Central memory CD8-positive, alpha-beta T cell (primary cell): Measurements from ENCODE around the gene YBX1.
A peak's percentile ranks its signal among the peaks of the same experiment; 100 is the strongest.
"Not testable (repeated sequence)": the region's sequence is repeated elsewhere in the genome, so short reads cannot be mapped to it uniquely, and the experiment has no call there.

Experiments used
- ATAC-seq: fragments of 150-1000 bp; cut with Tn5 transposase; replicated peaks from 2 replicates; pipeline ENCODE4 v1.10.0; 2022; ENCODE audit warnings: mild to moderate bottlenecking, moderate FRiP score, moderate number of reproducible peaks; ENCODE audit not compliant: poor library complexity, severe bottlenecking; ENCODE audit errors: extremely low read depth
- DNase-seq, 2 donors: peaks; one replicate each; pipeline ENCODE4 v3.0.0; 2021; ENCODE audit warnings: low spot score in 2 of 2
- H3K27ac Mint-ChIP-seq: one replicate; pipeline ENCODE4 v1.8.0; 2022; ENCODE audit warnings: low read depth, mild to moderate bottlenecking, moderate library complexity, mixed read lengths
- H3K27me3 Mint-ChIP-seq: one replicate; pipeline ENCODE4 v1.8.0; 2022; ENCODE audit warnings: mixed read lengths
- H3K36me3 Mint-ChIP-seq: one replicate; pipeline ENCODE4 v1.8.0; 2022; ENCODE audit warnings: mild to moderate bottlenecking, moderate library complexity, mixed read lengths; ENCODE audit not compliant: insufficient read depth
- H3K4me1 Mint-ChIP-seq: one replicate; pipeline ENCODE4 v1.8.0; 2022; ENCODE audit warnings: mixed read lengths
- H3K4me3 Mint-ChIP-seq: one replicate; pipeline ENCODE4 v1.8.0; 2022; ENCODE audit warnings: mild to moderate bottlenecking, moderate library complexity, mixed read lengths
- H3K9me3 Mint-ChIP-seq: one replicate; pipeline ENCODE4 v1.8.0; 2022; ENCODE audit warnings: mixed read lengths

YBX1 gene

GRCh38 chr1:42692911-42693310, 10.7 kb downstream of the YBX1 start:
- ATAC-seq (no peak), DNase-seq (no peak)
- peak overlapping the region; percentile 33 for H3K27ac Mint-ChIP-seq
- peaks cover 75% of the 10 kb centered on the region for H3K4me1 Mint-ChIP-seq
- H3K36me3 Mint-ChIP-seq: peaks cover 45% of the 10 kb centered on the region
- H3K27me3 Mint-ChIP-seq: no peaks in the 10 kb centered on the region
- H3K4me3 Mint-ChIP-seq: no peak overlapping the region
- H3K9me3 Mint-ChIP-seq: no peaks in the 10 kb centered on the region

- Mint-ChIP-seq H3K4me3 (no peak overlapping the region), H3K4me1 (peaks cover 38% of the 10 kb centered on the region), H3K27me3 (no peaks in the 10 kb centered on the region), H3K9me3 (no peaks in the 10 kb centered on the region), H3K36me3 (peaks cover 89% of the 10 kb centered on the region), H3K27ac (peak overlapping the region; percentile 42)
- ATAC-seq (no peak), DNase-seq (no peak)
Observed at GRCh38 chr1:42698081-42698813, 16.0 kb downstream of the YBX1 start.

GRCh38 chr1:42700006-42700405, 17.8 kb downstream of the YBX1 start:
- Mint-ChIP-seq H3K27me3 (no peaks in the 10 kb centered on the region), H3K27ac (peak overlapping the region; percentile 42), H3K4me1 (peaks cover 21% of the 10 kb centered on the region), H3K36me3 (peaks cover 94% of the 10 kb centered on the region), H3K4me3 (no peak overlapping the region), H3K9me3 (no peaks in the 10 kb centered on the region)
- DNase-seq (no peak), ATAC-seq (no peak)

- Mint-ChIP-seq H3K27ac (peak overlapping the region; percentile 12), H3K9me3 (no peaks in the 10 kb centered on the region), H3K4me1 (peaks cover 11% of the 10 kb centered on the region), H3K36me3 (peaks cover 69% of the 10 kb centered on the region), H3K27me3 (no peaks in the 10 kb centered on the region), H3K4me3 (no peak overlapping the region)
- ATAC-seq: no peak
- DNase-seq: no peak
Observed at GRCh38 chr1:42703888-42704464, 21.8 kb downstream of the YBX1 start.

- H3K9me3 Mint-ChIP-seq: peaks cover 12% of the 10 kb centered on the region
- not testable (repeated sequence) for H3K27ac Mint-ChIP-seq, DNase-seq, ATAC-seq, H3K4me1 Mint-ChIP-seq, H3K4me3 Mint-ChIP-seq, H3K27me3 Mint-ChIP-seq, H3K36me3 Mint-ChIP-seq
Observed at GRCh38 chr1:42712808-42713207, 30.6 kb downstream of the YBX1 start.

- Mint-ChIP-seq H3K4me3 (no peak overlapping the region), H3K27ac (no peak overlapping the region), H3K4me1 (peaks cover 5% of the 10 kb centered on the region), H3K27me3 (no peaks in the 10 kb centered on the region), H3K36me3 (peaks cover 11% of the 10 kb centered on the region), H3K9me3 (peaks cover 12% of the 10 kb centered on the region)
- DNase-seq (no peak), ATAC-seq (no peak)
Observed at GRCh38 chr1:42713293-42713692, 31.1 kb downstream of the YBX1 start.

- ATAC-seq, H3K4me3 Mint-ChIP-seq, H3K4me1 Mint-ChIP-seq, DNase-seq, H3K27ac Mint-ChIP-seq, H3K27me3 Mint-ChIP-seq: not testable (repeated sequence)
- H3K9me3 Mint-ChIP-seq: peaks cover 12% of the 10 kb centered on the region
- peaks cover 13% of the 10 kb centered on the region for H3K36me3 Mint-ChIP-seq
Observed at GRCh38 chr1:42714441-42714840, 32.2 kb downstream of the YBX1 start.

GRCh38 chr1:42720868-42721267, 38.6 kb downstream of the YBX1 start:
- no peaks in the 10 kb centered on the region for H3K27me3 Mint-ChIP-seq
- H3K36me3 Mint-ChIP-seq: peaks cover 6% of the 10 kb centered on the region
- no peak overlapping the region for H3K4me3 Mint-ChIP-seq
- peaks cover 5% of the 10 kb centered on the region for H3K4me1 Mint-ChIP-seq
- no peak for ATAC-seq
- no peak for DNase-seq
- no peaks in the 10 kb centered on the region for H3K9me3 Mint-ChIP-seq
- H3K27ac Mint-ChIP-seq: no peak overlapping the region

GRCh38 chr1:42721926-42722325, 39.7 kb downstream of the YBX1 start:
- Mint-ChIP-seq H3K27me3 (no peaks in the 10 kb centered on the region), H3K27ac (no peak overlapping the region), H3K4me1 (no peaks in the 10 kb centered on the region), H3K4me3 (no peak overlapping the region), H3K36me3 (peaks cover 6% of the 10 kb centered on the region), H3K9me3 (no peaks in the 10 kb centered on the region)
- ATAC-seq: no peak
- no peak for DNase-seq

- not testable (repeated sequence) for H3K27me3 Mint-ChIP-seq, H3K9me3 Mint-ChIP-seq, H3K27ac Mint-ChIP-seq, H3K4me3 Mint-ChIP-seq, ATAC-seq, DNase-seq, H3K4me1 Mint-ChIP-seq, H3K36me3 Mint-ChIP-seq
Observed at GRCh38 chr1:42722403-42722802, 40.2 kb downstream of the YBX1 start.

- no peak for DNase-seq
- H3K9me3 Mint-ChIP-seq: no peaks in the 10 kb centered on the region
- ATAC-seq: no peak
Observed at GRCh38 chr1:42723511-42723910, 41.3 kb downstream of the YBX1 start.

GRCh38 chr1:42725820-42726219, 43.6 kb downstream of the YBX1 start:
- not testable (repeated sequence) for H3K27ac Mint-ChIP-seq, H3K4me1 Mint-ChIP-seq, DNase-seq, H3K4me3 Mint-ChIP-seq, H3K27me3 Mint-ChIP-seq, ATAC-seq, H3K9me3 Mint-ChIP-seq, H3K36me3 Mint-ChIP-seq

More at GRCh38 chr1:42723511-42723910, 41.3 kb downstream of the YBX1 start:
- peaks cover 2% of the 10 kb centered on the region for H3K36me3 Mint-ChIP-seq
- no peak overlapping the region for H3K4me3 Mint-ChIP-seq
- no peak overlapping the region for H3K27ac Mint-ChIP-seq
- H3K4me1 Mint-ChIP-seq: no peaks in the 10 kb centered on the region
- H3K27me3 Mint-ChIP-seq: no peaks in the 10 kb centered on the region

GRCh38 chr1:42730002-42730401, 47.8 kb downstream of the YBX1 start:
- H3K4me3 Mint-ChIP-seq: no peak overlapping the region
- H3K4me1 Mint-ChIP-seq: no peaks in the 10 kb centered on the region
- H3K27ac Mint-ChIP-seq: no peak overlapping the region
- no peaks in the 10 kb centered on the region for H3K9me3 Mint-ChIP-seq
- no peak for DNase-seq
- H3K27me3 Mint-ChIP-seq: no peaks in the 10 kb centered on the region
- H3K36me3 Mint-ChIP-seq: no peaks in the 10 kb centered on the region
- no peak for ATAC-seq
